ENCODE data around the gene DCLRE1B.

- TF ChIP-seq CTCF (IDR thresholded peaks at IDR 0.05; ENCODE audit: low read depth, low read length, missing input control) (no peak), REST (IDR thresholded peaks at IDR 0.05) (no peak), SP1 (IDR thresholded peaks at IDR 0.05) (no peak), MAX (IDR thresholded peaks at IDR 0.05) (no peak), GABPA (IDR thresholded peaks at IDR 0.05 in 1 of 2, conservative IDR thresholded peaks at IDR 0.05 in 1 of 2) (no peak), YY1 (IDR thresholded peaks at IDR 0.05) (no peak), ZBTB33 (IDR thresholded peaks at IDR 0.05) (no peak)
These were observed 33.5 kb upstream of the DCLRE1B start, which contains the start of gene PTPN22 for GRCh38 chr1:113871597-113872113.

Data from liver (tissue), 3 donors.